ENCODE data around the gene PCGF3.

GRCh38 chr4:678331-679103 is 27.1 kb upstream of the PCGF3 start:
- TF ChIP-seq POLR2AphosphoS5 (IDR thresholded peaks at IDR 0.05) (no peak), CTCF (IDR thresholded peaks at IDR 0.05) (no peak)
